Effector CD8-positive, alpha-beta T cell (primary cell): ENCODE results near the gene PPP1R14B.

Experiments
- DNase-seq: peaks from one replicate; lab custom pipeline; 2025; lab: John Stamatoyannopoulos, UW

PPP1R14B gene

DNA sequence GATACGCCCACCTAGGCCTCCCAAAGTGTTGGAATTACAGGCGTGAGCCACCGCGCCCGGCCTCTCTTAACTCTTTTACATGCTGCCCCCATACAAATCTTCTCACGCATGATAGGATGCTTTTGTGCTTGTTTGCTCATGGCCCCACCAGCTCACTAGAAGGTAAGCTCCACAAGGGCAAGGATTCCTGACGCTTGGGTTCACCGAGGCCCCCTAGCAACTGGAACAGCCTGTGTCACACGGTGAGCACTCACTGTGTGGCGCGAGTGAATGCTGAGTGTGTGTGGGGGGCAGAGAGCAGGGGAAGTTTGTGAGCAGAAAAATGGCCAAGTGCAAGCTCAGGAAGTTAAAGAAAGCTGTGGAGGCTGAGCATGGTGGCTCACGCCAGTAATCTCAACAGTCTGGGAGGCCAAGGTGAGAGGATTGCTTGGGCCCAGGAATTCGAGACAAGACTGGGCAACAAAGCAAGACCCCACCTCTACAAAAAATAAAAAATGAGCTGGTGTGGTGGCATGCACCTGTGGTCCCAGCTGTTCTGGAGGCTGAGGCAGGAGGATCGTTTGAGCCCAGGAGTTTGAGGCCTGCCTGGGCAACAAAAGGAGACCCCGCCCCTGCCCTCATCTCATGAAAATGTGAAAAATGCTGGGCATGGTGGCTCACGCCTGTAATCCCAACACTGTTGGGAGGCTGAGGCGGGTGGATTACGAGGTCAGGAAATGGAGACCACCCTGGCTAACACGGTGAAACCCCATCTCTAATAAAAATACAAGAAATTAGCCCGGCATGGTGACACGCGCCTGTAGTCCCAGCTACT, 35.4 kb upstream of the PPP1R14B start:
- DNase-seq = no peak

DNA sequence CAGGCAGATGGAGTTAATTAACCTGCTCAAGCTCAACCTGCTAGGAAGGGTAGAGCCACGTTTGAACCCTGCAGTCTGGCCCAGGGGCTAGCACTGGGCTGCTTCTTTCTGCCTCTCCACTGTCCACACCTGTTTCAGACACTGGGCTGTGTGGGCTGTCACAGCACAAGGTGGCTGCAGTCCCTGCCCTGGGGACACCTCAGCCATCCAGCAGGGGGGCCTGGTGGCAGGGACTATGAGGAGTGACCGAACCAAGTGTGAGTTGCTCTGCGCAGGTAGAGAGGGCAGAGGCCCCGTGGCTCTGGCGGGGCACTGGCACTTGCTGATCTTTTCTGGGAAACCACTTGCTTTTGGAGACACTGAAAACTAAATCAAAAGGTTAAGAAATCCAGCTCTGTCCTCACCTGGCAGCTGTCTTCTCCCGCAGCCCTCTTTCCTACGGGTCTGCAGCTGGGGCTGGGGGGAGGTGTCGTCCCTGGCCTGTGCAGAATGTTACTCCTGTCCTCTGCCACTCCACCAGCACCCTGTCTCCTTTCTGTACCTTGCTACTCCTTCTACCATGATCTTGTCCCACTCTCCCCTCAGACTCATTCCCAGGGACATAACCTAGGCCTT, 31.9 kb upstream of the PPP1R14B start:
- DNase-seq = no peak

DNA sequence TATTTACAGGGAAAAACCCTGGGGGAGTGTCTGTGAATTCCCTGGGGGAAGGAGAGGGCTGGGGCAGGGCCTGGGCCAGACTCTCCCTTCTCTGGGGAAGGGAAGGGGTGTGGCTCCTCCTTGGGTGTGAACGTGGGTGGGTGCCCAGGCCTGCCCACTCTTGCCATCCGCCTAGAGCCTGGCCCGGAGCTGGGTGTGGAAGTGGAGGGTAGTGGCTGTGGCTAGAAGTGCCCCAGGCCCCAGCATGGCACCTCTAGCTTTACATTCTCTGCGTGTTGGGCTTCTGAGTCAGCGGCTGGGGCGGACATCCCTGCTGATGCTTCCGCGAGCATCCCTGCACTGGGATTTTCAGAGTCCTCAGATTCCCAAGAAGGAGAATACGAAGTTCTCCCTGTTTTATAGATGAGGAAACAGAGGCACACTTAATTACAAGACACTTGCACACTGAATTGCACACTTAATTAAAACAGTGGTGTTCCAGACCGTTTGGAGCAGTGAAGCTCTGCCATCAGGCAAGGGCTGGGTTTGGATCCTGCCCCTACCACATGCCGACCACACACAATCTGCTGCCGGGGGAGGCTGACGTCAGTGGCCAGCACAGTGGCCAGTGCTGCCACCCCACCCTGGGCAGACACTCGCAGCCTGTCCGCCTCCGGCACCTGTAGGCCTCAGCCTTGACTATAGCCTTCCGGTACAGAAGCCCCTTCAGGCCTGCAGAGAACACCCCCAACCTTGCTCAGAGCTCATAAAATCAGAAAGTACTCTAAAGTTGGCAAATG, 30.1 kb upstream of the PPP1R14B start:
- no peak for DNase-seq

DNA sequence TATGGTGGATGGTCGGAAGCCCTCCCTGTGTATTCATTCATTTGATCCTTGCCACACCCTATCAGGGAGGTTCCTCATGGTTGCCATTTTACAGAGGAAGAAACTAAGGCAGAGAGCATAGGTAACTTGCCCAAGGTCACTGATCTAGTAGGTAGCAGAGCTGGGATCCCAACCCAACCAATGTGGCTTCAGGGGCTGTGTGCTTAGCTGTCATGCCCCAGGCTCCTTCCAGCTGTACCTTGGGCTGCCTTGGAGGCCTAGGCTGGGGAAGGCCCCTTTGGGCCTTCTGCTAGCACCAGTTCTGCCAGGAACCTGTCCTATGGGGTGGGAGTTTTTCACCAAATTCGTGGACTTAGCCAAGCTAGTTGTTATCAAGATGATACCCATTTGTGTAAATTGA, 29.1 kb upstream of the PPP1R14B start:
- no peak for DNase-seq

DNA sequence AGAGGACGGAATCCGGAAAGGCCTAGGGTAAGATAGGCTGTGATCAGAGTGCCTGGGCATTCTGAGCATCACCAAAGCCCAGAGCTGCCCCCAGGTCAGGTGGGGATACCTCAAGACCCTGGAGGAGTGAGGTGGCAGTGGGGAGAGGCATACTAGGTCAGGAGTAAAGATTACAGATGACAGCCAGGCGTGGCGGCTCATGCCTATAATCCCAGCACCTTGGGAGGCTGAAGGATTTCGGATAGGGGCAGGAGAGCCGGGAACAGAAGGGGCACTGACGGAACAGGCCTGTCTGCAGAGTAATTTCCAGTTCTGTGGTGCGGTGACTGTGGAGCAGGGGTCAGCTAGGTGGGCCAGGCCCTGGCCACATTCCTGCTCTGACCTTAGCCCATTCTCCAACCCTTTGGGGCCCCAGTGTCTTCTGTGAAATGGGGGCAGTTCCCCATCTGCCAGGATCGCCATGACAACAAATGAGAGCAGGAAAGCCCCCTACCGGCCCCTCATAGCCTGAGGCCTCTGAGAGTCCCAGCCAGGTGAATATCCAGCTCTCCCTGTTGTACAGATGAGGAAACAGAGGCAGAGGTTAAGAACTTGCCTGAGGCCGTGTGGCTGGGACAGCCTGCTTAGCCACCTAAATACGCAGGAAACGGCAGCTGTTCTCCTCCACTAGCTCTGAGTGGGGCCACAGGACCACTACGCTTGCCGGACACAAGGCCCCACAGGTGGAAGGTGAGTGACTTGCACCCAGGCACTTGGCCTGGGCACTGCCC, 28.5 kb upstream of the PPP1R14B start:
- no peak for DNase-seq

DNA sequence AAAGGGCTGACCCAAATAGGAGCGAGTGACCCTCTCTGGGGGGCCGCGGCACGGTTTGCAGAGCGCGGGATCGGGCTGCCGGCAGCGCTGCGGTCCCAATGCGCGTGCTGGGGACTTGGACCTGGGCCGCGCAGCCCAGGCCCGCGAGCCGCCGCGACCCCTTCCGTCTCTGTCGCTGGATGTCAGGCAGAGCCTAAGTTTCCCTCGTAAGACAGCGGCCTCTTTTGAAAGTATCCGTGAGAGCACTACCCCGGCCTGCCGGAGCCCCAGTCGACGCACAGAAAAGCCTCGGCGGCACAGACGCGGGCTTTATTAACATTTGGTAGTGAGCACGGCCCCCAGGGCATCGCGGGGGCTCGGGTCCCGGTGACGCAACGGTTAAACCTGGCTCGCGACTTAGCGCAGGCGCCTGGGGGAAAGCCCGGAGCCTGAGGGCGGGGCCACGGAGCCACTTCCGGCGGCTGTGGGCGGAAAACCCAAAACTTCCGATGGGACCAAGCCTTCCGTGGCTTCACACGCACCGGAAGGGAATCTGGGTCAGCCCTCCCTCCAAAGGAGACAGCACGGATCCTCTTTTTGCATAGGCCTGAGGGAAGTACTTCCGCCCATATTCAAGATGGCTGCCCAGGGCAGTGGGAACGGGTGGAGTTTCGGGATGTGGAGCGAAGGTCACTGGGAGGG, 22.9 kb upstream of the PPP1R14B start:
- peak; percentile 94 for DNase-seq

DNA sequence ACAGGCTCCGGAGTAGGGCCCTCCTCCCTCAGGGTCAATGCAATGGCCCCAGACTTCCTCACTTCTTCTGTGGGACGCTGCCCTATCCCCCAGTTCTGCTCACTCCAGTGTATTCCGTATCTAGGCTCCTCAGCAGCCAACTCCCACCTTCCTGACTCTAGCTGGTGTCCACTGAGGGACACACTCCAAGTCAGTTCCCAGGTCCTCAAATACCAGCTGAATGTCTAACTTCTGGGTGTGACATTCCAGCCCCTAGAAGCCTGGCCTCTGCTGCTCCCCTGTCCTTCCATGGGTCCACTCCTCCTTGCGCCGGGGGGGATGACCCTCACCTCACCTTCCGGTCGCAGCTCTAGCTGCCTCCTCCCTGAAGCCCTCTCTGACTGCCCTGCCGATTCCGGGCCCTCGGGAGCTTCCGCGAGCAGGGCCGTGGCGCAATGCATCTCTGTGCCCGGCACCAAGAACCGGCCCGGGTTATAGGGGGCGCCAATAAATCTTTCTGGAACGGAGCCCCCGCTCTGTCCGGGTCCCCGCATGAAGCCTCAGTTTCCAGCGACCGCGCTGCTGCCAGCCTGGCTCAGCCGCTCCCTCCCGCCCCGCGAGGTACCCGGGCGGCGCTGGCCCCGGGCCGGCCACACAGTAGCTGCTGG, 22.3 kb upstream of the PPP1R14B start:
- no peak for DNase-seq

DNA sequence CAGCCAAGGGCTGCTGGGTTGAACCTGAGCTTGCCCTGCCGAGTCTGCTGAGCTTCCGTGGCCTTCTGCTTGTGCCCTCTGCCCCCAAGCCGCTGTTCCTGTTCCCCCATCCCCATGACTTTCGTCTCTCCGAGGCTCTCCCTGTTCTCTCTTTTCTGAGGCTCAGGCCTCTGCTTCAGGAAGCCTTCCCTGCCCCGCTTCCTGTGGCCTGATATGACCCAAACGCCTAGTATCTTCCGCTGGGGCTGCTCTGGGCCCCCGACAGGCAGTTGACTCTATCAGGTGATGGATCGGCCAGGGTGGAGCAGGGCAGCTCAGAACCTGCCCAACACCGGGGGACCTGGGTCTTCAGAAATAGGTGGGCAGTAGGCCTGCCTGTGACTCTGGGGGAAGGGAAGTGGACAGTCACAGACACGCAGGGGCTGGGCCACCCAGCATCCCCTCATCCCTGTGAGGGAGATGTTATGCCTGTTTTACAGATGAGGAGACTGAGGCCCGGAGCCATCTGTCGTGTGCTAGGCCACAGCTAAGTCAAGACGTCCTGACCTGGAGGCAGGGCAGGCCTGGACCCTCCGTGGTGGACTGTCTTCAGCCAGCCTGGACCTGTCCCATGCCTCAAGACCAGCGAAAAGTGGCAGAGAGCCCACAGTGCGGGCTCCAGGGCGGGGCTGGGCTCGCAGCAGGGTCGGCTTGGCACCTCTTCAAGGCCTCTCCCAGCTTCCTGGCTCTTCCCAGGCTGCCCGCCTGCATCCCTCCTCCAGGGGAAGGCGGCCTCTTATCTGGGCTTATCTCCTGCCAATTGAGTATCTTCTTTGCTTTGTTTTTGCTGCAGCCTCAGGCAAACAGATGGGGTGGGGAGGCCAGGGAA, 21.5 kb upstream of the PPP1R14B start:
- no peak for DNase-seq

DNA sequence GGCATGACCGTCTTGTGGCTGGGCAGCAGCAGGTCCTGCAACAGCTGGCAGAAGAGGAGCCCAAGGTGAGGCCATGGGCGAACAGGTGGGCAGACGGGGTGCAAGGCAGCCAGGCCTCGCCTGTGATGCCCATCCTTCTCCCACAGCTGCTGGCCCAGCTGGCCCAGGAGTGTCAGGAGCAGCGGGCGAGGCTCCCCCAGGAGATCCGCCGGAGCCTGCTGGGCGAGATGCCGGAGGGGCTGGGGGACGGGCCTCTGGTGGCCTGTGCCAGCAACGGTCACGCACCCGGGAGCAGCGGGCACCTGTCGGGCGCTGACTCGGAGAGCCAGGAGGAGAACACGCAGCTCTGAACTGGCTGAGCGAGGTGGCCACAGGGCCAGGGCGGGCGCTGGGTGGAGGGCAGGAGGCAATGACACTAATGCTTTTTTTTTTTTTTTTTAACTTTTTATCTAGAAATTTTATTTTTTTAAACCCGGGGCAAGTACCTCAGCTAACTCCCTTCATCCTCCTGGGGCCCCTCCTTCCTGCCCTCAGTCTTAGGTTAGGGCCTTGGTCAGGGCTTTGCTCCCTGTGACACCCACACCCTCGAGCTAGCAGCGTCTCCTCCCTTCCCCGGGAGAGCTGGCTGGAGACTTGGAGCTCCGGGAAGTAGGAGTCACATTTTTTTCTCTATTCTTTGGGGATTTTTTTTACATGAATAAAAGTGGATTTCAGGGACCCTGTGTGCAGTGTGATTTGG, 20.6 kb upstream of the PPP1R14B start:
- no peak for DNase-seq

DNA sequence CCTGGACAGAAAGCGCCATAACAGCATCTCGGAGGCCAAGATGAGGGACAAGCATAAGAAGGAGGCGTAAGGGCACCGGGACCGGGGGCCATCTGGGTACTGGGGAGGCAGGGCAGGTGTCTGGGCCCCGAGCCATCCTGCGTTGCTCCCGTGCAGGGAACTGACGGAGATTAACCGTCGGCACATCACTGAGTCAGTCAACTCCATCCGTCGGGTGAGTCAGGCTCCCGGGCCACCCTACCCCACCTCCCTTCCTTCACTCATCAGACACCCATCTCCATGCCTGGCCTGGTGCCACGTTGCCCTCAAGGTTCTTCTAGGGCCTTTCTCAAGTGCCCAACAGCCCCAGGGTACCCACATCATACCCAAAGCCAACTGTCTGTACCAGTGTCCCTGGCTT, 19.6 kb upstream of the PPP1R14B start:
- DNase-seq = no peak

DNA sequence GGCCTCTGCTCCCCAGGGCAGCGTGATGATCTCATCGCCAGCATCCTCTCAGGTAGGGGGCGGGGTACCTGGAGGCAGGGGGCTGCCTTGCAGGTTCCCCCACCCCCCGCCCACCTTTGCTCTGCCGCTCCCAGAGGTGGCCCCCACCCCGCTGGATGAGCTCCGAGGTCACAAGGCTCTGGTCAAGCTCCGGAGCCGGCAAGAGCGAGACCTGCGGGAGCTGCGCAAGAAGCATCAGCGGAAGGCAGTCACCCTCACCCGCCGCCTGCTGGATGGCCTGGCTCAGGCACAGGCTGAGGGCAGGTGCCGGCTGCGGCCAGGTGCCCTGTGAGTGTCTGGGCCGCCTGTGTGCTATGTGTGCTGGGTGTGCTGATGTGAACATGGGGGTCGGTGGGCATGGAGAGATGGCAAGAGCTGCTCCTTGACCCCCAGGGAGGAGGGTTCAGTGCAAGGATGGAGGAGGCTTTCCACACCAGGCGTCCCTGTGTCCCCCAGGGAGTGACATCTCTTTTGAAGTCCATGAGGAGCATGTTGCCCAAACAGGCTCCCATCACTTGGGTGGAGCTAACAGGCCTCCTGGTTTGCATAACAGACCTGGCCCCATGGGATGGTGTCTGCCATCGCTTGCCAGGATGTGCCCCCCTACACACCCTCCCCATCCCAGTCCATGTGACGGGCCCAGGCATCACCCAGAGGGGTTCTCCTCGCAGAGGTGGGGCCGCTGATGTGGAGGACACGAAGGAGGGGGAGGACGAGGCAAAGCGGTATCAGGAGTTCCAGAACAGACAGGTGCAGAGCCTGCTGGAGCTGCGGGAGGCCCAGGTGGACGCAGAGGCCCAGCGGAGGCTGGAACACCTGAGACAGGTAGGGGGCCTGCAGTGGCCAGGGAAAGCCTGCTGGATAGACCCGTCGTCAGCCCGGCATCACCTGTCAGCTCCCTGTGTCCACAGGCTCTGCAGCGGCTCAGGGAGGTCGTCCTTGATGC, 18.7 kb upstream of the PPP1R14B start:
- DNase-seq = no peak

DNA sequence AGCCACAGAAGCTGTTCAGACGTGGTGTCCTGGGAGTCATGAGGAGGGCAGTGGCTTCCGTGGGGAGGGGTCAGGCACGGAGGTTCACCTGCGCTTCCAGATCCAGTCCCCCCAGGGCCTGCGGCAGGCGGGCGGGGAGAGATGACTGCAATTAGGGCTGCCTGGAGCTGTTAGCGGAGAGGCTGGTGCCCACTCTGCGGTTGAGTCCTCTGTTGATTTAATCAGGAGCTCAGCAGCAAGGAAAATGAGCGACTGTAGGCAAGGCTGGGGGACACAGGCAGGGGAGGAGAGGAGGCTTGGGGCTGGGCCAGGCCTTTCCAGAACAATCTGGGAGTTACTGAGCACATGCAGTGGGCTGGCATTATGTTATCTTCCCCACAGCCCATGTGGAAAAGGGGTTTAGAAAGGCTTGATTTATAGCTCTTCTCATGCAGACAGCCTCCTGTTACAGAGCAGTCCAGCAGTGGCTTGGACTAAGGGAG, 17.7 kb upstream of the PPP1R14B start:
- DNase-seq = no peak

DNA sequence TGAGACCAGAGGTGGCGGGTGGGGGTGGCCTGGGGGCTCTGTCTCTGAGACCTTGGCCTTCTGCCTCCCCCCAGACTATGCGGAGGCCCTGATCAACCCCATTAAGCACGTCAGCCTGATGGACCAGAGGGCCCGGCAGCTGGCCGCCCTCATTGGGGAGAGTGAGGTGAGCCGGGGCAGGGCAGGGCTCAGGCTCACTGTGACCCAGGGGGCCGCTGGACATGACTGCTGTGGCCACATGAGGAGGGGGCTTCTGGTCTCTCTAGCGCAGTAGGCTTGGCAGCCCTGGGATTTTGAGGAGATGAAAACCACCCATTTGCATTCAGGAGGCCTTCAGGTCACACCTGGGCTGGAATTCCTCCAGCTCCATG, 17.2 kb upstream of the PPP1R14B start:
- DNase-seq = no peak

DNA sequence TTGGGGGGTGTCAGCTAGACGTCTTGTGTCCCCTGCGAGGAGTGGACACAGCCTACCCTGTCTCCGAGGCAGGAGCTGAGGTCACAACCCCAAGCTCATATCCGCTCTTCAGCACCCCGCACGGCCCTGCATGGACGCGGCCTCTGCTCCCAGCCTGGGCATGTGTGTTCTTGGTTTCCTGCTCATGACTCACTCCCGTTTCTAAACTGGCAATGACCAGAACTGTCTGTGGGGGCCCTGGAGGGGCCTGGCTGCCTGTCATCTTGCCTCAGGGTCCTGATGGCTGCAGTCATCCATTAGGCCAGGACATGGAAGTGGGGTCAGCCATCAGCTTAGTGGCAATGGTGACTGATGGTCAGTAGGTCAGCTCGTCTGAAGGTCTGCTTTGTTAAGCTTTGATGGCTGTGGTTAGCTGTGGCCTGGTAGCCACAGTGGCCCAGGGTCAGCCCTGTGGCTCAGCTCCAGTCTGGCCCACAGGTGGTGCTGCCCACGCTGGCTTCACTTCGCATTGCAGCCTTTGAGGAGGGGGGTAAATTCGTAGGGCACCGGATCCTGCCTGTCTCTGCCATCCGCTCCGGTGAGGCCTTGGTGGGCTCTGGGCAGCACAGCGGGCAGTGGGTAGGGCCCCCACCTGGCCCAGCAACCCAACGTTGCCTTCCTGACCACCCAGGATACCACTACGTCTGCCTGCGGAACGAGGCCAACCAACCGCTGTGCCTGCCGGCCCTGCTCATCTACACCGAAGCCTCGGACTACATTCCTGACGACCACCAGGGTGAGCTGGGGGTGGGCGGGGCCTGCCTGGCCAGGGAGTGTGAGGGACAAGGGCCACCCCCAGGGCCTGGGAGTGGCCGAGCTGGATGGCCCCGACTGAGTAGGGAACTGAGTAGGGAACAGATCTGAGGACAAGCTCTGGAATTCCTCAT, 16.5 kb upstream of the PPP1R14B start:
- DNase-seq = no peak

DNA sequence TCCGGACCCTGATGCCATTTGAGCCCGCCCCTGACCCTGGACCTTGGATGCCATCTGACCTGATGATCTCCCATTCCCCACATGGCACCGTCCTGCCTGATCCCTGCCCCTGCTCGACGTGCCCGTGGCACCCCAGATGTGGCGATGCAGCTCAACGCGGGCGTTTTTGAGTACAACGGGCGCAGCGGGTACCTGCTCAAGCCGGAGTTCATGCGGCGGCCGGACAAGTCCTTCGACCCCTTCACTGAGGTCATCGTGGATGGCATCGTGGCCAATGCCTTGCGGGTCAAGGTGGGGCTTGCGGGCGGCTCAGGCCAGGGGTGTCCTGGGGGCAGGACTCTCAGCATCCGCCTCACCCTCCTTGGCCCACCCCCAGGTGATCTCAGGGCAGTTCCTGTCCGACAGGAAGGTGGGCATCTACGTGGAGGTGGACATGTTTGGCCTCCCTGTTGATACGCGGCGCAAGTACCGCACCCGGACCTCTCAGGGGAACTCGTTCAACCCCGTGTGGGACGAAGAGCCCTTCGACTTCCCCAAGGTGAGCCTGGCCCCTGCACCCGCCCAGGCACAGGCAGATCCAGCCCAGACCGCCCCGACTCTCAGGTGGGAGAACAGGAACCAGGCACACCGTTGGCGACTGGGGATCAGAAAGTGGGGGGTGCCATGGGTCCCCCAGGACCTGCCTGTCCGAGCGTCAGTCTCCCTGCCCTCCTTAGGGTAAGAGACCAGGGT, 15.7 kb upstream of the PPP1R14B start:
- no peak for DNase-seq

DNA sequence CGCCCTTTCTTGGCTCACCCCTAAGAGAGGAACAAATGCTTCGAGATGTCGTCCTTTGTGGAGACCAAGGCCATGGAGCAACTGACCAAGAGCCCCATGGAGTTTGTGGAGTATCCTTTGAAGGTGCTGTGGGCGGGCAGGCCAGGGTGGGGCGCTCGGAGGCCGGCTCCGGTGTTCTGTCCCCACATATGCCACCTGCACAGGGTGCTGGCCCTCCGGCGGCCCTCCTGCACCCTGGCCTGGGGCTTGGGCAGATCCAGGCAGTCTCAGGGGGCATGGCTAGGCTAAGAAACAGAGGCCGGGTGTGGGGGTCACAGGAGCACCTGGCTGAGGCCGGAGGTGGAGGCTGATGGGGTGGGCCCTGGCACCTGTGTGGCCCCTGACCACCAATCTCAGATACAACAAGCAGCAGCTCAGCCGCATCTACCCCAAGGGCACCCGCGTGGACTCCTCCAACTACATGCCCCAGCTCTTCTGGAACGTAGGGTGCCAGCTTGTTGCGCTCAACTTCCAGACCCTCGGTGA, 14.9 kb upstream of the PPP1R14B start:
- no peak for DNase-seq
